Body of pancreas (tissue), 4 donors: ENCODE measurements around the gene HECW1.

Source experiments
- POLR2A ChIP-seq, 3 donors: fragments of 450-650 bp; IDR thresholded peaks; one replicate each; pipeline ENCODE4 v1.6.1; 2016; ENCODE audit warnings: antibody characterized with exemption in 3 of 3, mild to moderate bottlenecking in 2 of 3
- TF ChIP-seq, protein P1 (sequence below), 7 experiments: fragments of 450-650 bp in 4 of 7; fragments of 200-600 bp in 3 of 7; sonication (generic) in 3 of 7; IDR thresholded peaks; one replicate each; pipeline ENCODE4 v1.5.1; 2016 to 2019; ENCODE audit warnings: antibody characterized with exemption in 7 of 7

DNA sequence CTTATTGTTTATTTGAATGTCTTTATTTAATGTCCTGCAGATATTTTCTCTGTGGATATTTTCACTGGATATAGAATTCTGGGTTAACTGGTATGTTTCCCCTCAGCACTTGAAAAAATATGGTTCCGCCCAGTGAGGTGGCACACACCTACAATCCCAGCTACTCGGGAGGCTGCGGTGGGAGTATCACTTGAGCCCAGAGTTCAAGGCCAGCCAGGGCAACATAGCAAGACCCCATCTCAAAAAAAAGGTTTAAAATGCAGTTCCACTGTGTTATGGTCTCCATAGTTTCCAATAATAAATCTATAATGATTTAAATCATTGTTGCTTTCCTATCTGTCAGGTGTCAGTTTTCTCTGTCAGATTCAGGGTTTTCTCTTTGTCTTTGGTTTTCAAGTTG, 305.0 kb downstream of the HECW1 start:
- TF ChIP-seq, protein P1, sequence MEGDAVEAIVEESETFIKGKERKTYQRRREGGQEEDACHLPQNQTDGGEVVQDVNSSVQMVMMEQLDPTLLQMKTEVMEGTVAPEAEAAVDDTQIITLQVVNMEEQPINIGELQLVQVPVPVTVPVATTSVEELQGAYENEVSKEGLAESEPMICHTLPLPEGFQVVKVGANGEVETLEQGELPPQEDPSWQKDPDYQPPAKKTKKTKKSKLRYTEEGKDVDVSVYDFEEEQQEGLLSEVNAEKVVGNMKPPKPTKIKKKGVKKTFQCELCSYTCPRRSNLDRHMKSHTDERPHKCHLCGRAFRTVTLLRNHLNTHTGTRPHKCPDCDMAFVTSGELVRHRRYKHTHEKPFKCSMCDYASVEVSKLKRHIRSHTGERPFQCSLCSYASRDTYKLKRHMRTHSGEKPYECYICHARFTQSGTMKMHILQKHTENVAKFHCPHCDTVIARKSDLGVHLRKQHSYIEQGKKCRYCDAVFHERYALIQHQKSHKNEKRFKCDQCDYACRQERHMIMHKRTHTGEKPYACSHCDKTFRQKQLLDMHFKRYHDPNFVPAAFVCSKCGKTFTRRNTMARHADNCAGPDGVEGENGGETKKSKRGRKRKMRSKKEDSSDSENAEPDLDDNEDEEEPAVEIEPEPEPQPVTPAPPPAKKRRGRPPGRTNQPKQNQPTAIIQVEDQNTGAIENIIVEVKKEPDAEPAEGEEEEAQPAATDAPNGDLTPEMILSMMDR (IDR thresholded peaks at IDR 0.05): no peak
- TF ChIP-seq POLR2A (IDR thresholded peaks at IDR 0.05): no peak
